Posterior vena cava (tissue), 2 donors: ENCODE measurements around the gene CEP85L. TPM values are rescaled to one million over a fixed set of nuclear protein-coding genes. Genes with fewer than 3 reads are reported as not detected.

Source experiments
- DNase-seq: peaks from one replicate; pipeline ENCODE4 v3.0.0-alpha.2; 2020; ENCODE audit warnings: low spot score
- intact Hi-C, 2 donors: fragments of 100-400 bp; cut with DNase I; formaldehyde crosslinking; loops; one replicate each; pipeline versions ENCODE4 v1.14.1 to v1.14.2; 2022 to 2023
- total RNA-seq, 2 donors: library from RNA; stranded (reverse); fragmentation: NEBNext Ultra II Directional; extraction: Animal tissue kit (Norgen Biotek cat#: 25700); gene quantifications; one replicate each; pipeline ENCODE4 v1.2.1, GENCODE V29; 2021
- donor health status: DM: yes; HTN: yes; CAD: no.
- donor health status: DM: yes; HTN: yes; CAD: no.

The CEP85L gene
- total RNA-seq, 2 donors from 2014 or later: 14.0 to 15.4 TPM

DNA sequence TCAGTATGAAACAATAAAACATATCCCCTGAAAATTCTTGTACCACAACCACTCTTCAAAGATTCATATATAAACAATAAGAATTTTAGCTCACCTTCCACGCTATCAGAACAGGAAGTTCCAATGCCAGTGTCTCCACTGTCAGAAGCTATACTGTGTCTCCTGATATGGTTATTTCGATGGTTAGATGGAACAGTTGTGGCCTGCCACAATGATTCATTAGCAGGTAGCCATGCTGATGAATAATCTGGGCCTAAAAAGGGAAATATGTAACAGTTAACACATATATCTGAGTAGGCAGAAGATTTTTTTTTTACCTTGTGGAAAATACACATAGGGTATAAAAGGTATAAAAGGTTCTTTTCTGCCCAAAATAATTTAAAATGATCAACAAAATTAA is 19.0 kb downstream of the CEP85L start:
- DNase-seq: no peak
- intact Hi-C loops: no loop called here

DNA sequence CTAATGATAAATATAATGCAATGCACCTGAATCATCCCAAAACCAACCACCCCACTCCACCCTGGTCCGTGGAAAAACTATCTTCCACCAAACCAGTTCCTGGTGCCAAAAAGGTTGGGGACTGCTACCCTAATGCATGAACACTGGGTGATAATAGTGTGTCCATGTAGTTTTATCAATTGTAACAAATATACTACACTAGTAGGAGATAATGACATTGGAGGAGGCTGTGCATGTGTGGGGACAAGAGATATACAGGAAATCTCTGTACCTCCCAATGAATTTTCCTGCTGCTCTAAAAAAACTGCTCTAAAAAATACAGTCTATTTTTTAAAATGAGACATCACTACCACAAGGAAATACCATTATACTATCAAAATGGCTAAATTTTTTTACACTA is 20.5 kb downstream of the CEP85L start:
- intact Hi-C loops: no loop called here
- no peak for DNase-seq

GRCh38 chr6:118630067-118630466 is 21.3 kb downstream of the CEP85L start:
- no peak for DNase-seq
- intact Hi-C loops: no loop called here

DNA sequence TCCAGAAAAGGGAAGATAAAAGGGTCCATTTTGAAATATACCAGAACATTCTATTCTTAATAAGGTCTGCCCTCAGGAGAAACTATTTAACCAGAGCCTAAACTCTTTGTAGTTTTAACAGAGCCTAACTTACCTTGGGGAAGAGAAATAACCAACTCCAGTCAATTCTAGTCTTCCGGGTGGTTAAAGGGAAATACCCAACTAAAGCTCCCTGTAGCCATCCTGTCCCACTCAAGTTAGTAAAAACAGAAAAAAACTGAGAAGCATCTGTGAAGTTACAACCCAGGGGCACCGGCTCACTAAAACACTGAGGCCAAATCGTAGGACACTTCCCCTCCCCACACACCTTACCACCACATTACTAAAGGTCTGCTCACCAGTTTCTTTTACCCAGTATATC is 23.7 kb downstream of the CEP85L start:
- DNase-seq: no peak
- intact Hi-C loops: no loop called here

GRCh38 chr6:118625833-118626232 is 25.6 kb downstream of the CEP85L start:
- intact Hi-C loops: no loop called here
- DNase-seq: no peak

- intact Hi-C loops: no loop called here
- no peak for DNase-seq
These were observed 29.5 kb downstream of the CEP85L start for GRCh38 chr6:118621799-118622470.

DNA sequence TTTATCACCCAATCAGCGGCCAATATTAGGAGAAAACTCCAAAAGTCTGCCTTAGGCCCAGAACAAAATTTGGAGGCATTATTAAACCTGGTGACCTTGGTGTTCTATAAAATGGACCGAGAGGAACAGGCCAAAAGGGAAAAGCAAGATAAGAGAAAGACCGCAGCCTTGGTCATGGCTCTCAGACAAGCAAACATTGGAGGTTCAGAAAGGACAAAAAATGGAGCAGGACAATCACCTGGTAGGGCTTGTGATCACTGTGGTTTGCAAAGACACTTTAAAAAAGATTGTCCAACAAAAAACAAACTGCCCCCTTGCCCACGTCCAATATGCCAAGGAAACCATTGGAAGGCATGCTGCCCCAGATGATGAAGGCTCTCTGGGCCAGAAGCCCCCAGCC is 31.2 kb downstream of the CEP85L start:
- DNase-seq: no peak

DNA sequence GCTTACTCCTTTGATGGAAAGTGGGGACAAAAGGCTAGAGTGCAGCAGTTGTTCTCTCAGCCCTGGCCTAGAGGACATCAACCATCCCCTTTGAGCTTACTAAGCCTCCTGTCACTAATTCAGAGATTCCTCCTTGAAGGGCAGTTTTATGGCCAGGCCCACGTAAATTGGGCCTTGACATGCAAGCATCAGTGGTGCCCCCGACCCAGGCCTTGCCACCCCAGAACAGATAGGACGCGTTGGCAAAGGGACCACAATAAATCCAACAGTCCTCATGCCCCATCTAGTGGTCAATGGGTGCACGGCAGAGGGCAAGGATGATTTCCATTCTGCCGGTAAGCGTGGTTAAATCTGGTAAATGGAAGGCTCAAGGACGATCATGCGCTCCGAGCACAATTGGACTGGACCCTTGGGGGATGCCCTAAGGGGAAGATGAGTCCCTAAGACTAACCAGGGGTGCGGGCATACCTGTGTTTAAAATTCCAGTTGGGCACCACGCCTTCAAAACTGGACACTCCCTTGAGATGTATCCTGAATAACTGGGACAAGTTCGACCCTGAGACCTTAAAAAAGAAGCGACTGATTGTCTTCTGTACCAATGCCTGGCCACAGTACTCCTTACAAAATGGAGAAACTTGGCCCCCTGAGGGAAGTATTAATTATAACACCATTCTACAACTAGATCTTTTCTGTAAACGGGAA is 32.6 kb downstream of the CEP85L start:
- no peak for DNase-seq
- intact Hi-C loops: loop anchor here in 1 of 2 donors (5.0 kb wide), 1 partner anchor 337 kb away; no protein-coding TSS in a partner anchor

More for the DNA sequence above, 31.2 kb downstream of the CEP85L start:
- intact Hi-C loops: no loop called here

DNA sequence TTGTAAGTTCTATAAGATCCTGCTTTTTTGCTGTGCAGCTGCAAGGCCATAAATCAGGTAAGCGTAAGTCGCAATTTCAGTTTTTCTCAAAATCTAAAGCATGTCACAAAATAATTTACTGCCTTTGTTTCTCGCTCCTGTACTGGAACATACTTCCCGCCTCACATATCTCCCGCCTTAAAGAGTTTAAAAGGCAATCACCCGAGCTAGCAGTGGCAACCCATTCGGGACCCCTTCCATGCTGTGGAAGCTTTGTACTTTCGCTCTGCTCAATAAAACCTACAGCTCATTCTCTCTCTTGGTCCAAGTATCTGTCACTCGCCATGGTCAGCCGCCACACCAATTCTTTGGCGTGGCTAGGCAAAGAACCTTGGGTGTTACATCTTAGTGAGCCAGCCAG is 34.0 kb downstream of the CEP85L start:
- intact Hi-C loops: loop anchor here in 1 of 2 donors (5.0 kb wide), 1 partner anchor 335 kb away; no protein-coding TSS in a partner anchor

DNA sequence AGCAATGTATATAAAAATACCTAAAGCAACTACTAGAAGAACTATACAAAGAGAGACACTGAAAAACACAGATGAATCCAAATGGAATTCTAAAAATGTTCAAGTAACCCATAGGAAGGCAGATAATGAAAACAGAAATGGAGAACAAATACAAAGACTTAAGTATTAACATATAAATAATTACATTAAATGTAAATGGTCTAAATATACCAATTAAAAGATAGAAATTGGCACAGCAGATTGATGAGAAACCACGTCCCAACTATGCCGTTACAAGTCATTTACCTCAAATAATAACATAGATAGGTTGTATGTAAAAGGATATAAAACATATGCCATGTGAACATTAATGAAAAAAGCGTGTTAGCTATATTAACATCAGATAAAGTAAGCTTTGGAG is 40.1 kb downstream of the CEP85L start:
- DNase-seq: no peak
- intact Hi-C loops: loop anchor here in 1 of 2 donors (2.0 kb wide), 1 partner anchor 25 kb away; no protein-coding TSS in a partner anchor

More for the DNA sequence above, 34.0 kb downstream of the CEP85L start:
- no peak for DNase-seq

DNA sequence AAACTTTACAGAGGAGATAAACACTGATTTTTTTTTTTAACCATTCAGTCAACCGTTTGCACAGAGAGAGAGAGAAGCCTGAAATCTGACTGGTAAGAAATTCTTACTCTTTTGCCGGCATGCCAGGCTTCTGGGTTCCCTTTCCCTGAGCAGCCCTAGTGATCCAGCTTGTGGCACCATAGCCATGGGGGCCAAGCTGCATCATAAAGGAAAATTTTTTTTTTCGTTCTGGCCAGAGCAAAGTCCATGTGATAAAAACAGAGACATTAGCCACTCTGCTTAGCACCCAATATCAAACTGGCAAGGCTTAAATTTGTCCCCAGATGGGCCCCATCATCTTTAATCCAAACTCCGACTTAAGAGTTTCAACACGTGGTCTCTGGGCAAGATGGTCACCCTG is 44.5 kb downstream of the CEP85L start:
- DNase-seq: no peak
- intact Hi-C loops: no loop called here

DNA sequence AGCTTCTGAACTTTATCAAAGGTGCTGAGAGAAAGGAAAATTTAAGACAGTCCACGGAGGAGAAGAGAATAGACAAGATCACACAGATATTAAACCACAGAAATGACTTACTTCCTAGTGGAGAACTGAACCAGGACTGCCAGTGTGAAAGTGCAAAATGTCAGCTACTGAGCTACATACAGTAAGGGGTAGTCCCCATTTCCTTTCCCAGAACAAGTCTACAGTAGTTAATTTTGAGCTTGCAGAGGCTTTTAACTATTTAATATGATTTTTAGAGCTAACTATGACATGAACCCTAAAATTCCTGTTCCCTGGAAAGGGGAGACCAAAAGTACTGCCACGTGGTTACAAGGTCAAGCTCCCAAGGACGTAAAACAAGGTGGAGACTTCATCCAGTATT is 45.1 kb downstream of the CEP85L start:
- intact Hi-C loops: no loop called here
- no peak for DNase-seq

- DNase-seq: no peak
- intact Hi-C loops: no loop called here
These were observed 48.0 kb downstream of the CEP85L start for GRCh38 chr6:118603372-118603771.

DNA sequence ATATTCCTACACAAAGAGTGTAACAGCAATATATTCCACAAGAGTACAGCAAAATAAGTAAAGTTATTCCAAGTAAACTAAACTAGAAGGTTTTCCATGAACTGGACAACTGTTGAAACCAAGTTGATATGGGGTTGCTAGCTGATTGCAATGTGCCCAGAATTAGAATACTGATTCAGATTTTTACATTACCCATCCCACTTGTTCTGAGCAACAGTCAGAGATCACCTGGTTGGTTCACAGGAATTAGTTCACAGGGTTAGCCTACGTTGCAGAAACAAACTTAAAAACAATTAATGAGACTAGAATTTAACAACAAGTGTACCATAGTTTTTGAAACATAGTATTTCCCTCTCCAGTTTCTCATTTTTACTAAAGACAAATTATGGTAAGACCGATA is 49.1 kb downstream of the CEP85L start:
- DNase-seq: no peak
- intact Hi-C loops: no loop called here

- intact Hi-C loops: no loop called here
- no peak for DNase-seq
These were observed 53.1 kb downstream of the CEP85L start for GRCh38 chr6:118598324-118598723.

DNA sequence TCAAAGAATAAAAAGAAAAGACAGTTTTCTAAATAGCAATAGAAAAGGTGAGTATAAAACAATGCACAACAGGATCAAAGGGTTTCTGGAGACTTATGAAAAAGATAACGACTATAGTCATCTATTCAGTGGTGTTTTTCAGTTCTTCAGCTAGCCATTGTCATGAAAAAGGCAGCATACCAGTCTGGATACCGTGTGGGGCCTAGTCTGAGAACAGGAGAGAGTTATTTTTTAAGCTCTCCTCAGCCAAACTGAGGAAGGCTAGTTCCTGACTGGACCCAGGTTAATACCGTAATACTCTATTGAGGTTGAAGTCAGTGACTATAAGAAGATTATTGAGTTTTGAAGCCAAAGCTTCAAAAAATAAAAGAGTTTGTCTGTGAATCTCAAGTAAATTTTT is 53.8 kb downstream of the CEP85L start:
- intact Hi-C loops: no loop called here
- no peak for DNase-seq

- intact Hi-C loops: no loop called here
- no peak for DNase-seq
These were observed 54.5 kb downstream of the CEP85L start for GRCh38 chr6:118596774-118597320.

DNA sequence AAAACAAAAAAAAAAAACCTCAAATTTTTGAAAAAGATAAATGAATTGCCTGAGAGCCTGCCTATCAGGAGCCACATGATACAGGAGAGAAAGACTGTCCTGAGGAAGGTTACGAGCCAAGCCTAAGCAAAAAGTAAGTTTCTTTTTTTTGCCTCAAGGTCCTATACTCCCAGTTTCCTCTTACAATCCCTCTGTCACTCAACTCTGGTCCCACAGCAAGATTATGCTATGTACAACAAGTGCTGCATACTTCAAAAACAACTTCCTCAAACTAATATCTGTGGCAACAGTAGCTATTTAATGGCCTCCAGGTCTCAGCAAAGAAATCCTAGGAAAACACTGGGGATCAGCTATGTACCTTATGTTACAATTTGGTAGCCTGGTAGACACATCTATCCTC is 56.5 kb downstream of the CEP85L start:
- intact Hi-C loops: no loop called here
- DNase-seq: no peak

GRCh38 chr6:118591897-118592296 is 59.5 kb downstream of the CEP85L start:
- intact Hi-C loops: no loop called here

GRCh38 chr6:118589649-118590365 is 61.6 kb downstream of the CEP85L start:
- DNase-seq: no peak
- intact Hi-C loops: no loop called here

More at GRCh38 chr6:118591897-118592296, 59.5 kb downstream of the CEP85L start:
- DNase-seq: no peak
